ENCODE data around the gene LPAR3.

- TF ChIP-seq CTCF (IDR thresholded peaks at IDR 0.05): peak in 1 of 3 donors; percentile 28
- TF ChIP-seq POLR2A (IDR thresholded peaks at IDR 0.05): no peak
These were observed 120.5 kb downstream of the LPAR3 start for GRCh38 chr1:84772428-84772943.
